Measurements from ENCODE around the gene CADPS.

Gene CADPS

GRCh38 chr3:62621176-62621575 lies 254.0 kb downstream of the CADPS start:
- TF ChIP-seq ARNTL (CRISPR knock-in tag; IDR thresholded peaks at IDR 0.05; ENCODE audit: borderline replicate concordance, low read depth) (no peak), PATZ1 (CRISPR knock-in tag; IDR thresholded peaks at IDR 0.05; ENCODE audit: borderline replicate concordance) (no peak), BACH2 (CRISPR knock-in tag; IDR thresholded peaks at IDR 0.05; ENCODE audit: borderline replicate concordance) (no peak), PPARA (CRISPR knock-in tag; IDR thresholded peaks at IDR 0.05; ENCODE audit: borderline replicate concordance) (no peak), ZFP3 (CRISPR knock-in tag; IDR thresholded peaks at IDR 0.05) (no peak), POU6F1 (CRISPR knock-in tag; IDR thresholded peaks at IDR 0.05; ENCODE audit: borderline replicate concordance, low read depth) (no peak), ZNF8 (CRISPR knock-in tag; IDR thresholded peaks at IDR 0.05) (no peak), ESRRG (CRISPR knock-in tag; IDR thresholded peaks at IDR 0.05) (no peak), ZNF565 (CRISPR knock-in tag; conservative IDR thresholded peaks at IDR 0.05; ENCODE audit: low read depth) (no peak), ZC3H10 (CRISPR knock-in tag; IDR thresholded peaks at IDR 0.05) (no peak), ZNF70 (CRISPR knock-in tag; IDR thresholded peaks at IDR 0.05) (no peak), ISL1 (CRISPR knock-in tag; IDR thresholded peaks at IDR 0.05) (no peak), TCF4 (CRISPR knock-in tag; IDR thresholded peaks at IDR 0.05; ENCODE audit: borderline replicate concordance) (no peak), CSDC2 (CRISPR knock-in tag; IDR thresholded peaks at IDR 0.05) (no peak), OSR1 (CRISPR knock-in tag; IDR thresholded peaks at IDR 0.05) (no peak), CREB5 (CRISPR knock-in tag; IDR thresholded peaks at IDR 0.05; ENCODE audit: low read depth) (no peak)
- no peak for ATAC-seq

- no peak for TF ChIP-seq RARB (CRISPR knock-in tag; IDR thresholded peaks at IDR 0.05)
- no peak for TF ChIP-seq TSHZ2 (CRISPR knock-in tag; IDR thresholded peaks at IDR 0.05)
- TF ChIP-seq CSRNP3 (CRISPR knock-in tag; IDR thresholded peaks at IDR 0.05) = no peak
- TF ChIP-seq ARNTL (CRISPR knock-in tag; IDR thresholded peaks at IDR 0.05; ENCODE audit: borderline replicate concordance, low read depth) = no peak
- TF ChIP-seq POU6F1 (CRISPR knock-in tag; IDR thresholded peaks at IDR 0.05; ENCODE audit: borderline replicate concordance, low read depth) = no peak
- no peak for TF ChIP-seq ZNF565 (CRISPR knock-in tag; conservative IDR thresholded peaks at IDR 0.05; ENCODE audit: low read depth)
- no peak for TF ChIP-seq CSDC2 (CRISPR knock-in tag; IDR thresholded peaks at IDR 0.05)
- TF ChIP-seq TCF4 (CRISPR knock-in tag; IDR thresholded peaks at IDR 0.05; ENCODE audit: borderline replicate concordance) = no peak
- no peak; the same call in 1 of the 2 replicates for TF ChIP-seq ZC3H10 (CRISPR knock-in tag; IDR thresholded peaks at IDR 0.05)
- TF ChIP-seq SNAI2 (CRISPR knock-in tag; IDR thresholded peaks at IDR 0.05) = no peak
- no peak for TF ChIP-seq GLIS3 (CRISPR knock-in tag; IDR thresholded peaks at IDR 0.05)
- no peak for TF ChIP-seq ZNF8 (CRISPR knock-in tag; IDR thresholded peaks at IDR 0.05)
- no peak for TF ChIP-seq PPARA (CRISPR knock-in tag; IDR thresholded peaks at IDR 0.05; ENCODE audit: borderline replicate concordance)
- no peak for TF ChIP-seq ISL1 (CRISPR knock-in tag; IDR thresholded peaks at IDR 0.05)
- no peak for TF ChIP-seq BACH2 (CRISPR knock-in tag; IDR thresholded peaks at IDR 0.05; ENCODE audit: borderline replicate concordance)
- no peak for TF ChIP-seq ZNF70 (CRISPR knock-in tag; IDR thresholded peaks at IDR 0.05)
- no peak for TF ChIP-seq ZFP30 (CRISPR knock-in tag; IDR thresholded peaks at IDR 0.05)
- no peak for TF ChIP-seq ZFP3 (CRISPR knock-in tag; IDR thresholded peaks at IDR 0.05)
- no peak for TF ChIP-seq PATZ1 (CRISPR knock-in tag; IDR thresholded peaks at IDR 0.05; ENCODE audit: borderline replicate concordance)
These were observed 259.9 kb downstream of the CADPS start for GRCh38 chr3:62615258-62615849.

More at GRCh38 chr3:62615258-62615849, 259.9 kb downstream of the CADPS start:
- no peak for ATAC-seq
